NCI-H146 treated with DMSO at 0.1 percent for 48 hours (cell line): Measurements from ENCODE around the gene CDH20.

Source experiments
- DNase-seq: peaks from one replicate; lab custom pipeline; 2025; ENCODE audit not compliant: unreplicated experiment; lab: John Stamatoyannopoulos, UW

Gene CDH20

GRCh38 chr18:61528961-61529360, 195.7 kb downstream of the CDH20 start:
- DNase-seq = peak; percentile 31

- DNase-seq = no peak
These were observed 197.5 kb downstream of the CDH20 start for GRCh38 chr18:61530681-61531080.

GRCh38 chr18:61531182-61531581, 198.0 kb downstream of the CDH20 start:
- no peak for DNase-seq

GRCh38 chr18:61531891-61532290, 198.7 kb downstream of the CDH20 start:
- DNase-seq = no peak

GRCh38 chr18:61535401-61535800, 202.2 kb downstream of the CDH20 start:
- DNase-seq = no peak

- no peak for DNase-seq
These were observed 208.4 kb downstream of the CDH20 start for GRCh38 chr18:61541673-61542072.

GRCh38 chr18:61542596-61542995, 209.4 kb downstream of the CDH20 start:
- DNase-seq = no peak

GRCh38 chr18:61543518-61543917, 210.3 kb downstream of the CDH20 start:
- DNase-seq = no peak

- DNase-seq = no peak
These were observed 210.9 kb downstream of the CDH20 start for GRCh38 chr18:61544178-61544577.

GRCh38 chr18:61545281-61546245, 212.3 kb downstream of the CDH20 start:
- DNase-seq = no peak

- no peak for DNase-seq
These were observed 213.4 kb downstream of the CDH20 start for GRCh38 chr18:61546590-61546989.

- DNase-seq = no peak
These were observed 216.2 kb downstream of the CDH20 start for GRCh38 chr18:61549416-61549815.

- DNase-seq = no peak
These were observed 216.7 kb downstream of the CDH20 start for GRCh38 chr18:61549889-61550288.

GRCh38 chr18:61551586-61551985, 218.4 kb downstream of the CDH20 start:
- peak; percentile 41 for DNase-seq

GRCh38 chr18:61553045-61553659, 219.9 kb downstream of the CDH20 start:
- DNase-seq = no peak

GRCh38 chr18:61554117-61554776, 221.0 kb downstream of the CDH20 start:
- no peak for DNase-seq

GRCh38 chr18:61554946-61555361, 221.7 kb downstream of the CDH20 start:
- no peak for DNase-seq

- no peak for DNase-seq
These were observed 223.1 kb downstream of the CDH20 start for GRCh38 chr18:61556316-61556715.

GRCh38 chr18:61556862-61557261, 223.6 kb downstream of the CDH20 start:
- DNase-seq = no peak

- DNase-seq = no peak
These were observed 236.1 kb downstream of the CDH20 start for GRCh38 chr18:61569176-61569892.

- DNase-seq = no peak
These were observed 236.8 kb downstream of the CDH20 start for GRCh38 chr18:61570070-61570469.
